HG03196 (cell line): ENCODE measurements around the gene FRMD8.

Source experiments
- ATAC-seq: cut with Tn5 transposase; IDR thresholded peaks from one replicate; pipeline ENCODE4 v1.9.1; 2021; ENCODE audit not compliant: unreplicated experiment

The FRMD8 gene, protein sequence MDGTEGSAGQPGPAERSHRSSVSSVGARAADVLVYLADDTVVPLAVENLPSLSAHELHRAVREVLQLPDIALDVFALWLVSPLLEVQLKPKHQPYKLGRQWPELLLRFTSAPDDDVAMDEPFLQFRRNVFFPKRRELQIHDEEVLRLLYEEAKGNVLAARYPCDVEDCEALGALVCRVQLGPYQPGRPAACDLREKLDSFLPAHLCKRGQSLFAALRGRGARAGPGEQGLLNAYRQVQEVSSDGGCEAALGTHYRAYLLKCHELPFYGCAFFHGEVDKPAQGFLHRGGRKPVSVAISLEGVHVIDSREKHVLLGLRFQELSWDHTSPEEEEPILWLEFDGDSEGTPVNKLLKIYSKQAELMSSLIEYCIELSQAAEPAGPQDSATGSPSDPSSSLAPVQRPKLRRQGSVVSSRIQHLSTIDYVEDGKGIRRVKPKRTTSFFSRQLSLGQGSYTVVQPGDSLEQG

DNA sequence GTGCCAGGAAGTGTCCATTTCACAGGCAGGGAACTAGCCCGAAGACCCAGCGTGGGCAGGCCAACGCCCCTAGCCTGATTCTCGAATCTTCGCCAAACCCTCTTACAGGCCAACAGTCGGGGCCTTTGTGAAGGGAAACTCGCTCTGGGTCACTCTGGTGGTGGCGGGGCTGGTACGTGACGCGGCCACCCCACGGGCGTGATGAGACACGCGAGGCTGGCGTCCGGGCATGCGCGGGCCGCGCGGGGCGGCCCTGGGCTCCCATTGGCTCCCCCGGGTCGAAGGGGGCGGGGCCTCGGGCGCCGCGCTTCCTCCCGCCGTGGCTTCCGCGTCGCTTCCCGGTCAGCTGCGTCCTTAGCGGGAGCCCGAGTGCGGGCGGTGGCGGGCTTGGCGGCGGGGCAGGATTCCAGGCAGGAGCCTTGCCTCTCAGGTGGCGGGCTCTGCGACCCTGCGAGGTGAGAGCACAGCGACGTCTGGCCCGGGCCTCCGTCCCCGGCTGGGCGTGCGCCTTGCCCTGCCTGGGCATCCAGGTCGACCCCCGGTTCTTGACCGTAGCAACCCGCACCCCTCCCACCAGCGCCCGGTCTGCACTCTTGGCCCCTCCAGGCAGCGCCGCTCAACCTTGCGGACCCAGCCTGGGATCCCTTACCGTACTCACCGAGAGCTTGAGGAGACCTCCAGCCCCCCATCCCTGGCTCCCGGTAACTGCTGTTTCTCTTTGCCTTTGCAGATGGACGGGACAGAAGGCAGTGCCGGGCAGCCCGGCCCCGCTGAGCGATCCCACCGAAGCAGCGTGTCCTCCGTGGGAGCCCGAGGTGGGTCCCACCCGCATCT lies at the start of gene FRMD8:
TSS of gene FRMD8 (plus strand) at position 331 of the 834 bp plus-strand sequence. CDS start at position 731, 400 bp downstream.
- no peak for ATAC-seq

DNA sequence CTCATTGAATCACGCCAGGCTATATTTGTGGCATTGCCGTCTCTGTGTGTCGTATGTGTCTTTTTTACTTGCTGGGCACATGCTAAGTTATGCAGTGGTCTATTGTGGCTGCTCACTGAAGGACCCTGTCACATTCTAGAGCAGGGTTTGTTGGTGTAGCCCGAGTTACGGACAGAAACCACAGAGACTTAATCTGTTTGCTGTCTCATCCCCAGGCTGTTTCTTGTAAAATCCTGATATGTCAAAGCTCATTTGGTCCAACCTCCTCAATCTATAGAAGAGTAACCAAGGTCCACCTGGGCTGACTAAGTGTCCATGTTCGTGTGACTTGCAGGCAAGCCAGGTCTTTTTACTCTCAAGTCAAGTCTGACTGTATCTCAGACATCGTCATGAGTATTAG lies 47.8 kb upstream of the FRMD8 start:
- ATAC-seq: no peak

DNA sequence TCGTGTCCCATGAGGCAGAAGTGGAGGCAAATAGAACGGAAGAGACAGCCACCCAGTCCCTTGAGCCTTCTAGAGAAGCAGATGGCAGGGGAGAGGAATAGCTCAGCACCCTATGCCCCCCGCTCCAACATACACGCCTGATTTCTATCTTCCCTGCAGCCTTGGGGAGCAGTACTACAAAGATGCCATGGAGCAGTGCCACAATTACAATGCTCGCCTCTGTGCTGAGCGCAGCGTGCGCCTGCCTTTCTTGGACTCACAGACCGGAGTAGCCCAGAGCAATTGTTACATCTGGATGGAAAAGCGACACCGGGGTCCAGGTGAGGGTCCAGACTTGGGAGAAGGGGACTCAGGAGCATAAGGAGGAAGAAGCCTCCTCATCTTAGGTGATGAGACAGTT lies 46.2 kb upstream of the FRMD8 start:
- ATAC-seq: no peak

DNA sequence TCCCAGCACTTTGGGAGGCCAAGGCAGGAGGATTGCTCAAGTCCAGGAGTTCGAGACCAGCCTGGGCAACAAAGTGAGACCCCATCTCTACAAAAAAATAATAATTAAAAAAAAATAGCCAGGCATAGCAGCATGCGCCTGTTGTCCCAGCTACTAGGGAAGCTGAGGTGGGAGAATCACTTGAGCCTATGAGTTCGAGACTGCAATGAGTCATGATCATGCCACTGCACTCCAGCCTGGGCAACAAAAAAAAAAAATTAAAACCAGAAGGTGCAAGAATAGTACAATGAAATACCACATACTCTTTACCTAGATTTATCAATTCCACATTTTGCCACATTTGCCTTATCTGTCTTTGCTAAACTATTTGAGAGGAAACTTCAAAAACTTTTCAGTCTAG lies 44.6 kb upstream of the FRMD8 start:
- ATAC-seq: no peak

DNA sequence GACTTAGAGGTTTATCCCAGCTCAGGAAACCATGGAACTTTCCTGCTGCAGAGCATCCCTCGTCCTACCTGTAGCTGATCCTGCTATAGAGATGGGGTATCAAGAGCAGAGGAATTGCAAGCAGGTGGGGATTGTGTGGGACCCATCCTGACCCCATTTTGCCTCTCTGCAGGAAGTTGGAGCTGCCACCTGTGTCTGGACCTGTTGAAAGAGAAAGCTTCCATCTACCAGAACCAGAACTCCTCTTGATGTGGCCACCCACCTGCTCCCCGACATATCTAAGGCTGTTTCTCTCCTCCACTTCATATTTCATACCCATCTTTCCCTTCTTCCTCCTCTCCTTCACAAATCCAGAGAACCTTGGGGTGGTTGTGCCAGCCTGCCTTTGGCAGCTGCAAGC lies 34.9 kb upstream of the FRMD8 start:
- ATAC-seq: no peak

DNA sequence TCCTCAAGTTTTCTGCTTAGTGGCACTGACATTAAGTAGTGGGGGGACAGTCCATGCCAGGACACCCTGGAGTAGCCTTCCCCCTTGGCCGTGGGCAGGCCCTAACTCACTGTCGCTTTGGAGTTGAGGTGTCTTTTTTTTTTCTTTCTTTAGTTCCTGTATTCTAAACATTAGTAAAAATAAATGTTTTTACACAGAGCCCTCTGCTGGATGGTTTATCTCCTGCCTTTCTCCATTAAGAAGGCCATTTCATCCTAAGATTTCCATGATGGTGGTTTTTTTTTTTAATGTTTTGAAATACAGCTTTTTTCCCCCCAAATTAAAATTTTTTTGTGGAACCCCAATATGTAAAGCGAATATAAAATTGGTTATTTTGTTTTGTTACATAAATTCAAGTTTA lies 33.7 kb upstream of the FRMD8 start:
- ATAC-seq: no peak

DNA sequence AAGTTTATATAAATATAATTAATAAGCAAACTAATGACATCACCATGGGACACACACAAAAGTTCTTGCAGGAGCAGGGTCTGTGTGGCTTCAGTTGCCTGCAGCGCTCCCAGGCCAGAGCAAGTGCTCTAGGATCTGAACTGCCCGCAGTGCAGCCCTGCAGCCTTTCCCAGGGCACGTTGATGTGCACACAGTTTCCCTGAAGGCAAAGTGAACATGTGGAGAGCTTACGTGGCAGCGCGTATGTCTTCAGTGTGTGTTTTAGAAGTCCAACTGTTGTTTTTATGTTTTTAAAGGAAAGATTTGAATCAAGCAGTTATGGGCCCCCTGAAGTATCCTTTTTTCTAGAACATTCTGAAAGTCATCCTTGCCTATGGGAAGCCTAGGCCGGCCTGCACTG lies 33.1 kb upstream of the FRMD8 start:
- ATAC-seq: no peak

DNA sequence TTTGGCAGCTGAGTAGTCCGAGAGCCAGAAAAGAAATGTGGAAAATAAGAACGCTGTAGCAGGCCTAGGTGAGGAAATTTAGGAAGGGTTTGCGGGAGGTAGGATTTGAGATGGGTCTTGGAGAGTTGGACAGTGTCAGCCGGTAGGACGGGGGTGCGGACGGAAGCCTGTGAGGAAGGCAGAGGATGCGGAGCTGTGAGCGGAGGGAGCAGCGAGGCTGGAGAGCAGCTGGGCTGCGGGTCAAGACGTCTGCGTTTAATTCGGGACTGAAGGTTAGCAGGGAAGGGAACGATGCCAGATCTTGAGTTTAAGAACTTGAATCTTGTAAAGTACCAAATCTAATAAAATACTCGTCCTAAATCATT lies 32.6 kb upstream of the FRMD8 start:
- ATAC-seq: no peak

DNA sequence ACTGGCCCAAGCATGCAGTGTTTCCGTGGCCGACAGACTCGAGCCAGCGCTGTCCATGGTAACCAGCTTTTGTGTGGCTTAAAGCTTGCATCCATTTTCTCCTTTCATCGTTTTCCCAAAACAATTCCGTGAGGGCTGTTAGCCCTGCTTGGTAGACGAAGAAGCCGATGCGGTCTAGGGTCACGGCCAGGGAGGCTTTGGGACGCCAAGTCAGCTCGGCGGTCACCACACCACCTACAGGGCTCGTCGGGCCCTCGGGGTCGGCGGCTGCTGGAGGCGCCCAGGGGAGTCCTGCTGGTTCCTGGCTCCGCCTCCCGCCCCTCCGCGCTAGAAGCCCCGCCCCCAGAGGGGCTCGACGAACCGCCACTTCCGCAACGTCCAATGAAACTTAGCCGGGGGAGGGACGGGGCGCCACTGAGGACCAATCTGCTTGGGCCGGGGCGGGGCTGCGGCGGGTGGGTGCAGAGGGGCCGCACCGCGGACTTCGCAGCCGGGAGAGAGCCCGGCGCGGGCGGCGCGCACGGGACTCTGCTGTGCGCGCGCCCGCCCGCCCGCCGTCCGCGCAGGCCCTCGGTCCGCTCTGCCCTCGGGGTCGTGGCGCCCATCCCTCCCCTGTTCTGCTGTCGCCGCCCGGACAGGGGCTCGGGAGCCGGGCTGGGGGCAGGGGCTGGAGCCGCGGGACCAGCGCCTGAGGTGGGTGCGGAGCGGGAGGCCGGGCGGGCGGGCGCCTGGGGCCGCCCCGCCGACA lies 32.0 kb upstream of the FRMD8 start, which contains the start of gene TIGD3:
TSS of gene TIGD3 (plus strand) at position 487 of the 748 bp plus-strand sequence. CDS start 1,058 bp downstream, outside the sequence.
- peak; percentile 79 for ATAC-seq

DNA sequence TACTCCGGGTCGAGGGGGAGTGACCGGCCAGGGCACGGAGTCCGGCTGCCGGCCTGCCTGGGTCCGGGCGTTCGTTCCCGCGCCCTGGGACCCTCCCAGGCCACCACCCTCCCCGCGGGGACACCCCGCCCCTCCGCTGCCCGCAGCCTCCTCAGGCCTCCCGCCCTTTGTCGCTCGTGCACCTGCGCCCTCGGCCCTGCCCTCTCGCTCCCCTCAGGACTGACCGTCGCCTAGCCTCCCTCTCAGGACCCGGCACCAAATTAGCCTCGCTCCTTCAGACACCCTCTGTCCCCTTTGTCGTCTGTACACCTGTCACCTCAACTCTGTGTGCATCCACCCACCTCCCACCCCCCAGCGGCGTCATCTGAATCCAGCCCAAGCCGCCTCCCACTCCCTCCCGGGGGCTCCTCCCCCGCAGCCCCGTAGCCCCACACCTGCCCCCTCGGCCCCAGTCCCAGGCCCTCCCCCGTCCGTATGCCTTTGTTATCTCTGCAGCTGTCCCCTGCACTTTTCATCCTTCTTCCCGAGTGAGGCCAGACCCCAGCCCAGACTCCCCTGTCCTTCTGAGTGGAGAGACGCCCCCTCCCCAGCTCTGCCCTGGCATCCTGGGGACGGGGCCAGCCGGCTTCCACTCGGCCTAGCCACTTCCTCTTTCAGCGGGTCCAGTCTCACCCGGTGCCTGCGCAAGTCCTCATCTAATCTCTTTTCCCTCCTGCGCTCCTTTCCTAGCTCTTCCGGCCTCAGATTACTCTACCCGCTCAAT lies 31.2 kb upstream of the FRMD8 start:
- peak; percentile 14 for ATAC-seq

DNA sequence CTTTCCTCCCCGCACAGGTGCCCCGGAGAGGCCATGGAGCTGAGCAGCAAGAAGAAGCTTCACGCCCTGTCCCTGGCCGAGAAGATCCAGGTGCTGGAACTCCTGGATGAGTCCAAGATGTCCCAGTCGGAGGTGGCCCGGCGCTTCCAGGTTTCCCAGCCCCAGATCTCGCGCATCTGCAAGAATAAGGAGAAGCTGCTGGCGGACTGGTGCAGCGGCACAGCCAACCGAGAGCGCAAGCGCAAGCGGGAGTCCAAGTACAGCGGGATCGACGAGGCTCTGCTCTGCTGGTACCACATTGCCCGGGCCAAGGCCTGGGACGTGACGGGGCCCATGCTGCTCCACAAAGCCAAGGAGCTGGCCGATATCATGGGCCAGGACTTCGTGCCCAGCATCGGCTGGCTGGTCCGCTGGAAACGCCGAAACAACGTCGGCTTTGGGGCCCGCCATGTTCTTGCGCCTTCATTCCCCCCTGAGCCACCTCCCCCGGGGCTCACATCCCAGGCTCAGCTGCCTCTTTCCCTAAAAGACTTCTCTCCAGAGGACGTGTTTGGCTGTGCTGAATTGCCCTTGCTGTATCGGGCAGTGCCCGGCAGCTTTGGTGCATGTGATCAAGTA lies 30.6 kb upstream of the FRMD8 start:
- ATAC-seq: no peak

DNA sequence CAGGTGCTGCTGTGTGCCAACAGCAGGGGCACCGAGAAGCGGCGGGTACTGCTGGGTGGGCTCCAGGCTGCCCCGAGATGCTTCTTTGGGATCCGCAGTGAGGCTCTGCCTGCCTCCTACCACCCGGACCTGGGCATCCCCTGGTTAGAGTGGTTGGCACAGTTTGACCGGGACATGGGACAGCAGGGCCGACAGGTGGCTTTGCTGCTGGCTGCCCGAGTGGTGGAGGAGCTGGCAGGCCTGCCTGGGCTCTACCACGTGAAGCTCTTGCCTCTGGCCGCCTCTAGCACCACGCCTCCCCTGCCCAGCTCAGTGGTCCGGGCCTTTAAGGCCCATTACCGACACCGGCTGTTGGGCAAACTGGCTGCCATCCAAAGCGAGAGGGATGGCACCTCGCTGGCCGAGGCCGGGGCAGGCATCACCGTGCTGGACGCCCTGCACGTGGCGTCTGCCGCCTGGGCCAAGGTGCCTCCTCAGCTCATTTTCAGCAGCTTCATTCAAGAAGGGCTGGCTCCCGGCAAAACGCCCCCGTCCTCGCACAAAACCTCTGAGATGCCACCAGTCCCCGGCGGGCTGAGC lies 30.0 kb upstream of the FRMD8 start:
- no peak for ATAC-seq

DNA sequence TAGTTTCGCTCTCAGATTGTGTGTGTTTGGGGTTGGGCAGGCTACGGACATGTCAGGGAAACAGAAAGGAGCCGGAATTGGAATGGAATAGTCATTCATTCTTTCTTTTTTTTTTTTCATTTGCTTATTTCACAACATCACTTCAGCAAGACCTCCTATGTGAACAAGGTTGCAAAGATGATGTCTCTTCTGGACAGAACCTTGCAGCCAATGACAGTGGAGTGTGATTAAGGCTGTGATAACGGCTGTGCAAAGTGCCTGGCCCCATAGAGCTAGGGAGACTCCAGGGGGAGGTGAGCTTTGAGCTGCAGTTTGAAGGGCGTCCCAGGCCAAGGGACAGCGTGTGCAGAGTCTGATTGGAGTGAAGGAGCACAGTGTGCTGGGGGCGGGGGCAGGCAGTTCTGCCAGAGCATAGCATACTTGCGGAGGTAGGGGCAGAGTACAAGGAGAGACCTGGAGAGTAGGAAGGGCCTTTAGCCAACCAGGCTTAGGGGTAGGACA lies 28.5 kb upstream of the FRMD8 start:
- no peak for ATAC-seq

DNA sequence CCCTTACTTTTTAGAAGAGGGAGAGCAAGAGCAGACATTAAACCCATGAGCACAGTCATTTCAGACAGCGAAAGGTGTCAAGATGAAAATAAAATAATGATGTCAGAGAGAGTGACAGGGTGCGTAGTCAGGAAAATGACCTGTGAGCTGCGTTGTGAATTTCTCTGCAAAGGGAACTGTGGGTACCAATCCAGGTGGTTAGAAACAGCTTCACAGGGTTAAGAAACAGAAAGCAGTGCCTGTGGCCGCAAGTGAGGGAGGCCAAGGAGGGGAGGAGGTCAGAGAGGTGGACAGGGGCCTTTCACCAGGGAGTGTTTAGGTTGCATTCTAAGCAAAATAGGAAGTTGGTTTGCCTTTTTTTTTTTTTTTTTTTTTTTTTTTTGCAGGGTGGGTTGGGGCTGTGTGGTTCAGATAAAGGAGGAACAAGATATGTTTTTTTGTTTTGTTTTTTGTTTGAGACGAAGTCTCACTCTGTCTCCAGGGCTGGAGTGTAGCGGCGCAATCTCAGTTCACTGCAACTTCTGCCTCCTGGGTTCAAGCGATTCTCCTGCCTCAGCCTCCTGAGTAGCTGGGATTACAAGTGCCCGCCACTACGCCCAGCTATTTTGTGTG lies 24.0 kb upstream of the FRMD8 start:
- ATAC-seq: no peak

DNA sequence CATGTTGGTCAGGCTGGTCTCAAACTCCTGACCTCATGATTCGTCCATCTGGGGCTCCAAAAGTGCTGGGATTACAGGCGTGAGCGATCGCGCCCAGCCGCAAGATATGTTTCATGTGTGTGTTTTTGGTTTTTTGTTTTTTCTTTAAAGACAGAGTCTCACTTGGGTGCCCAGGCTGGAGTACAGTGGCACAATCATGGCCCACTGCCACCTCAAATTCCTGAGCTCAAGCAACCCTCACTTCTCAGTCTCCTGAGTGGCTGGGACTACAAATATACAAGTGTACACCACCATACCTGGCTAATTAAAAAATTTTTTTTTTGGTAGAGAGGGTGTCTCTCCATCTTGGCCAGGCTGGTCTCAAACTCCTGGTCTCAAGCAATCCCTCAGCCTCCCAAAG lies 23.5 kb upstream of the FRMD8 start:
- ATAC-seq: no peak

DNA sequence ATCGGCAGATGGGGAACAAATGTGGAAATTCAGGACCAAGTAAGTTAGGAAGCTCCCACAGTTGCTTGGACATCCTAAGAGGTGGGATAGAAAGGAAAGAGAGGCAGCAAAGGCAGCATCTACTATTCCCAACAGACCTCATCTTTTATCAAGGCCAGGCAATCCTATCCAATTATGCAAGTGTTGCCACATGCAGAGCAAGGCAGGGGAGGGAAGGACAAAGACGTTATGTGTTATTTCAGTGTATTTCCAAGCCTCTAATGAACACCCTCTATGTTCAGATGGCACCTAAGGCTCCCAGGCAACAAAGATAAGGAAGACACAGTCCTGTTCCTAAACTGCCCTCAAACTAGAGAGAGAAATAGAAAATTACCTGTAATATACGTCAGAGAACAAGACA lies 22.7 kb upstream of the FRMD8 start:
- ATAC-seq: no peak

DNA sequence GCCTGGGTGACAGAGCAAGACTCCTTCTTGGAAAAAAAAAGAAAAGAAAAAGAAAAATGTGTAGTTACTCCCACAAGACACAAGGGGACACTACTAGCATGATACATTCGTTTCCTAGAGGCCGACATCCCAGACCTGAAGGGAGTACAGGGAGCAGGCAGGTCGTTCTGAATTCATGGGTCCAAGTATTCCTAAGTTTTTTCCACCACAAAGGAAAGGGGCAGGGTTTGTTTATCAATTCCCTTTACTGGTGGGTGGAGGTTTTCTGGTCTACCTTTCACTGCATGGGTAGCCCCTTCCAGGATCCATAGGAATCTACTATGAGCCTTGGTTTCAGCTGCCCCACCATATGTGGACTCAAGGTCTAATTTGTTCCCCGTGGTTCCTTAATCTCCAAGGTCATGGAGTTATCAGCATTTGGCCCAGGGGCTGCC lies 20.1 kb upstream of the FRMD8 start:
- no peak for ATAC-seq

DNA sequence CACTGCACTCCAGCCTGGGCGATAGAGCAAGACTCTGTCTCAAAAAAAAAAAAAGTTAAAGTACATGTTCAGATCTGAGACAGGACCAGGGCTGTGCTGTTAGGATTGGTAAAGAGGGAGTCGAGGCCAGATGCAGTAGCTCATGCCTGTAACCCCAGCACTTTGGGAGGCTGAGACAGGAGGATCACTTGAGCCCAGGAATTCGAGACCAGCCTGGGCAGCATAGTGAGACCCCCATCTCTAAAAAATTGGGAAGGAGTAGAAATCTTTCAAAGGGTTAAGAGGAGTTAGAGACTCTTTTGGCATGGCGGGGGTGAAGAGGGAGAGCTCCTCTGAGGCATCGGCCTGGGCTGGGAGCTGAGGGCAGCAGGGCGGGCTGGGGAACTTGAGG lies 15.8 kb upstream of the FRMD8 start:
- no peak for ATAC-seq
